ENCODE results near the gene TASP1. TPM values are rescaled to one million over a fixed set of nuclear protein-coding genes. Genes with fewer than 3 reads are reported as not detected.
"Not testable (repeated sequence)": the region's sequence is repeated elsewhere in the genome, so short reads cannot be mapped to it uniquely, and the experiment has no call there.

Gene TASP1
- total RNA-seq, 1 donor from 2014 or later = 22.4 TPM

GRCh38 chr20:13611611-13612125 lies 27.1 kb downstream of the TASP1 start:
- Mint-ChIP-seq H3K27ac (no peak overlapping the region), H3K36me3 (ENCODE audit: insufficient read depth) (peaks cover 9% of the 10 kb centered on the region), H3K27me3 (no peaks in the 10 kb centered on the region), H3K4me3 (ENCODE audit: low read depth) (no peak overlapping the region), H3K9me3 (ENCODE audit: low read depth) (no peaks in the 10 kb centered on the region), H3K4me1 (ENCODE audit: low read depth) (peaks cover 2% of the 10 kb centered on the region)
- TF ChIP-seq CTCF (IDR thresholded peaks at IDR 0.05; ENCODE audit: unreplicated experiment) = no peak
- DNase-seq (ENCODE audit: low spot score, unreplicated experiment) = no peak

GRCh38 chr20:13610184-13610583 lies 28.5 kb downstream of the TASP1 start:
- peak; percentile 44 for TF ChIP-seq CTCF (IDR thresholded peaks at IDR 0.05; ENCODE audit: unreplicated experiment)
- DNase-seq (ENCODE audit: low spot score, unreplicated experiment) = no peak
- H3K4me3 Mint-ChIP-seq (ENCODE audit: low read depth) = no peak overlapping the region
- H3K27ac Mint-ChIP-seq = no peak overlapping the region
- H3K27me3 Mint-ChIP-seq = no peaks in the 10 kb centered on the region
- peaks cover 2% of the 10 kb centered on the region for H3K4me1 Mint-ChIP-seq (ENCODE audit: low read depth)
- no peaks in the 10 kb centered on the region for H3K9me3 Mint-ChIP-seq (ENCODE audit: low read depth)
- peaks cover 12% of the 10 kb centered on the region for H3K36me3 Mint-ChIP-seq (ENCODE audit: insufficient read depth)

GRCh38 chr20:13608066-13608465 lies 30.7 kb downstream of the TASP1 start:
- H3K27me3 Mint-ChIP-seq = no peaks in the 10 kb centered on the region
- H3K4me1 Mint-ChIP-seq (ENCODE audit: low read depth) = no peaks in the 10 kb centered on the region
- H3K9me3 Mint-ChIP-seq (ENCODE audit: low read depth) = no peaks in the 10 kb centered on the region
- peaks cover 20% of the 10 kb centered on the region for H3K36me3 Mint-ChIP-seq (ENCODE audit: insufficient read depth)
- no peak for DNase-seq (ENCODE audit: low spot score, unreplicated experiment)
- no peak overlapping the region for H3K4me3 Mint-ChIP-seq (ENCODE audit: low read depth)
- TF ChIP-seq CTCF (IDR thresholded peaks at IDR 0.05; ENCODE audit: unreplicated experiment) = no peak
- H3K27ac Mint-ChIP-seq = no peak overlapping the region

- H3K36me3 Mint-ChIP-seq (ENCODE audit: insufficient read depth) = peaks cover 33% of the 10 kb centered on the region
- not testable (repeated sequence) for H3K4me1 Mint-ChIP-seq (ENCODE audit: low read depth)
Measured at GRCh38 chr20:13593423-13593822, 45.3 kb downstream of the TASP1 start.

GRCh38 chr20:13588049-13588448 lies 50.7 kb downstream of the TASP1 start:
- Mint-ChIP-seq H3K27ac (peak overlapping the region; percentile 5), H3K27me3 (no peaks in the 10 kb centered on the region), H3K4me3 (ENCODE audit: low read depth) (no peak overlapping the region), H3K36me3 (ENCODE audit: insufficient read depth) (peaks cover 36% of the 10 kb centered on the region), H3K4me1 (ENCODE audit: low read depth) (peaks cover 8% of the 10 kb centered on the region), H3K9me3 (ENCODE audit: low read depth) (peaks cover 27% of the 10 kb centered on the region)
- DNase-seq (ENCODE audit: low spot score, unreplicated experiment) = no peak
- TF ChIP-seq CTCF (IDR thresholded peaks at IDR 0.05; ENCODE audit: unreplicated experiment) = no peak

More at GRCh38 chr20:13593423-13593822, 45.3 kb downstream of the TASP1 start:
- H3K27me3 Mint-ChIP-seq; H3K4me3 Mint-ChIP-seq (ENCODE audit: low read depth); H3K27ac Mint-ChIP-seq; DNase-seq (ENCODE audit: low spot score, unreplicated experiment): not testable (repeated sequence)
- H3K9me3 Mint-ChIP-seq (ENCODE audit: low read depth) = peaks cover 23% of the 10 kb centered on the region

GRCh38 chr20:13587370-13587769 lies 51.4 kb downstream of the TASP1 start:
- no peak for TF ChIP-seq CTCF (IDR thresholded peaks at IDR 0.05; ENCODE audit: unreplicated experiment)
- Mint-ChIP-seq H3K4me1 (ENCODE audit: low read depth) (peaks cover 8% of the 10 kb centered on the region), H3K27me3 (no peaks in the 10 kb centered on the region), H3K4me3 (ENCODE audit: low read depth) (no peak overlapping the region), H3K27ac (peak overlapping the region; percentile 59), H3K9me3 (ENCODE audit: low read depth) (peaks cover 27% of the 10 kb centered on the region), H3K36me3 (ENCODE audit: insufficient read depth) (peaks cover 37% of the 10 kb centered on the region)
- no peak for DNase-seq (ENCODE audit: low spot score, unreplicated experiment)

Measured in progenitor cell of endocrine pancreas (in vitro differentiated cells).